ENCODE data around the gene RTN4RL2.

DNA sequence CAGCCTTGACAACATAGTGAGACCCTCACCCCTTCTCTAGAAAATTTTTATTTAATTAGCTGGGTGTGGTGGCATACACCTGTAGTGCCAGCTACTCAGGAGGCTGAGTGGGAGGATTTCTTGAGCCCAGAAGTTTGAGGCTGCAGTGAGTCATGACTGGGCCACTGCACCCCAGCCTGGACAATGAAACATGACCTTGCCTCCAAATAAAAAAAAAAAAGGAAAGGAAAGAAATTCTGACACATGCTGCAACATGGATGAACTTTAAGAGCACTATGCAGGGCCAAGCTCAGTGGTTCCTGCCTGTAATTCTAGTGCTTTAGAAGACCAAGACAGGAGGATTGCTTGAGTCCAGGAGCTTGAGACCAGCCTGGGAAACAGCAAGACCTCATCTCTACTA, 42.2 kb upstream of the RTN4RL2 start:
- TF ChIP-seq POLR2A (IDR thresholded peaks at IDR 0.05) (no peak), POLR2AphosphoS5 (IDR thresholded peaks at IDR 0.05) (no peak)
- TF ChIP-seq, protein P1, sequence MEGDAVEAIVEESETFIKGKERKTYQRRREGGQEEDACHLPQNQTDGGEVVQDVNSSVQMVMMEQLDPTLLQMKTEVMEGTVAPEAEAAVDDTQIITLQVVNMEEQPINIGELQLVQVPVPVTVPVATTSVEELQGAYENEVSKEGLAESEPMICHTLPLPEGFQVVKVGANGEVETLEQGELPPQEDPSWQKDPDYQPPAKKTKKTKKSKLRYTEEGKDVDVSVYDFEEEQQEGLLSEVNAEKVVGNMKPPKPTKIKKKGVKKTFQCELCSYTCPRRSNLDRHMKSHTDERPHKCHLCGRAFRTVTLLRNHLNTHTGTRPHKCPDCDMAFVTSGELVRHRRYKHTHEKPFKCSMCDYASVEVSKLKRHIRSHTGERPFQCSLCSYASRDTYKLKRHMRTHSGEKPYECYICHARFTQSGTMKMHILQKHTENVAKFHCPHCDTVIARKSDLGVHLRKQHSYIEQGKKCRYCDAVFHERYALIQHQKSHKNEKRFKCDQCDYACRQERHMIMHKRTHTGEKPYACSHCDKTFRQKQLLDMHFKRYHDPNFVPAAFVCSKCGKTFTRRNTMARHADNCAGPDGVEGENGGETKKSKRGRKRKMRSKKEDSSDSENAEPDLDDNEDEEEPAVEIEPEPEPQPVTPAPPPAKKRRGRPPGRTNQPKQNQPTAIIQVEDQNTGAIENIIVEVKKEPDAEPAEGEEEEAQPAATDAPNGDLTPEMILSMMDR (IDR thresholded peaks at IDR 0.05): no peak

Measured in stomach (tissue), 4 donors.